Daoy (cell line): ENCODE data around the gene CCDC24. TPM values are rescaled to one million over a fixed set of nuclear protein-coding genes. Genes with fewer than 3 reads are reported as not detected.

Experiments used
- DNase-seq: peaks from one replicate; pipeline ENCODE4 v3.0.0-alpha.2; 2015; ENCODE audit warnings: low read depth
- total RNA-seq: library from RNA; depleted of rRNA; stranded (reverse); fragments of >200 nt; shearing (Covaris generic); gene quantifications from 2 replicates; pipeline ENCODE4 v1.2.3, GENCODE V29; 2014; rRNA removed

The CCDC24 gene
- total RNA-seq, 1 experiment from 2014 or later = 1.8 TPM

GRCh38 chr1:44040418-44040817 is 49.0 kb downstream of the CCDC24 start:
- DNase-seq = no peak

- DNase-seq = no peak
Measured at GRCh38 chr1:44040846-44041245, 49.4 kb downstream of the CCDC24 start.

- DNase-seq = no peak
Measured at GRCh38 chr1:44043176-44044070, 52.0 kb downstream of the CCDC24 start.

GRCh38 chr1:44044071-44044801 is 52.8 kb downstream of the CCDC24 start:
- DNase-seq = peak; percentile 60

GRCh38 chr1:44045064-44045463 is 53.7 kb downstream of the CCDC24 start:
- DNase-seq = no peak

Other genes starting within 250 kb of the CCDC24 start
- 0.91 and 2.5 TPM in 2 replicates for gene ARTN, start 57.8 kb upstream of the CCDC24 start, total RNA-seq
- 14.0 and 15.8 TPM in 2 replicates for gene IPO13, start 44.6 kb upstream of the CCDC24 start, total RNA-seq
- gene DPH2, start 21.6 kb upstream of the CCDC24 start, total RNA-seq = 64.7 and 88.9 TPM in 2 replicates
- gene ATP6V0B, start 16.6 kb upstream of the CCDC24 start, total RNA-seq = 207 and 233 TPM in 2 replicates
- gene B4GALT2, start 12.4 kb upstream of the CCDC24 start, total RNA-seq = 55.9 and 58.1 TPM in 2 replicates
- gene SLC6A9, start 39.9 kb downstream of the CCDC24 start, total RNA-seq = 0.74 and 6.3 TPM in 2 replicates
- gene KLF17, start 127.2 kb downstream of the CCDC24 start, total RNA-seq = not detected in 2 replicates
- 0.48 TPM in 1 of 2 replicates, not detected in the other for gene KLF18, start 150.0 kb downstream of the CCDC24 start, total RNA-seq
- 10.6 and 27.3 TPM in 2 replicates for gene DMAP1, start 221.9 kb downstream of the CCDC24 start, total RNA-seq